WI38 (cell line): ENCODE data around the gene MTR.

Experiments
- H3K4me3 ChIP-seq: 2 replicates; pipeline ENCODE4 v1.5.1; 2011; ENCODE audit warnings: low read depth, mild to moderate bottlenecking, control low read depth, low read length
- CTCF ChIP-seq: IDR thresholded peaks from 2 replicates; pipeline ENCODE4 v1.5.1; 2012; ENCODE audit warnings: low read depth, mild to moderate bottlenecking, control low read depth, low read length

The MTR gene

GRCh38 chr1:236753516-236753915, 41.6 kb upstream of the MTR start:
- H3K4me3 ChIP-seq = no peak overlapping the region
- TF ChIP-seq CTCF = no peak

- no peak for TF ChIP-seq CTCF
- no peak overlapping the region for H3K4me3 ChIP-seq
Measured at GRCh38 chr1:236753964-236754363, 41.1 kb upstream of the MTR start.

GRCh38 chr1:236754525-236755210, 40.4 kb upstream of the MTR start:
- TF ChIP-seq CTCF = no peak
- no peak overlapping the region for H3K4me3 ChIP-seq

- H3K4me3 ChIP-seq = no peak overlapping the region
- no peak for TF ChIP-seq CTCF
Measured at GRCh38 chr1:236757640-236758039, 37.5 kb upstream of the MTR start.

GRCh38 chr1:236759252-236759859, 35.7 kb upstream of the MTR start:
- H3K4me3 ChIP-seq = no peak overlapping the region
- peak; percentile 34; the same call in 1 of the 2 replicates for TF ChIP-seq CTCF

GRCh38 chr1:236760480-236760879, 34.6 kb upstream of the MTR start:
- no peak for TF ChIP-seq CTCF
- no peak overlapping the region for H3K4me3 ChIP-seq

- TF ChIP-seq CTCF = no peak
- no peak overlapping the region for H3K4me3 ChIP-seq
Measured at GRCh38 chr1:236760986-236761385, 34.1 kb upstream of the MTR start.
